A549 (cell line): ENCODE measurements around the gene JMJD6. TPM values are rescaled to one million over a fixed set of nuclear protein-coding genes. Genes with fewer than 3 reads are reported as not detected.
"Not testable (repeated sequence)": the region's sequence is repeated elsewhere in the genome, so short reads cannot be mapped to it uniquely, and the experiment has no call there.

Experiments used
- ATAC-seq, 2 experiments: fragments of 200-7000 bp in 1 of 2; fragments of >200 bp in 1 of 2; cut with Nextera tagmentation in 1 of 2; cut with Tn5 transposase in 1 of 2; 3 replicates each; pipeline versions ENCODE4 v1.8.0 to v1.9.1; 2018 to 2020; ENCODE audit warnings: mild to moderate bottlenecking in 1 of 2, moderate library complexity in 1 of 2
- CTCF ChIA-PET: fragments of 300-600 bp; sonication (Branson Sonifier 250); formaldehyde crosslinking; extraction: SDS; loops from one replicate; lab custom pipeline; 2021; ENCODE audit warnings: antibody characterized with exemption, inconsistent platforms; lab: Yijun Ruan, JAX
- POLR2A ChIA-PET: fragments of 350-600 bp; formaldehyde crosslinking; extraction: SDS; loops from one replicate; lab custom pipeline; 2021; ENCODE audit warnings: antibody characterized with exemption, inconsistent platforms; lab: Yijun Ruan, JAX
- DNase-seq, 2 experiments: peaks; one replicate each; pipeline versions ENCODE4 v3.0.0 to v3.0.0-alpha.2; 2011 to 2016; ENCODE audit warnings: low read depth in 1 of 2, low spot score in 1 of 2
- FAIRE-seq: peaks from 2 replicates; lab custom pipeline; 2011; peaks lifted over from hg19 to GRCh38; lab: Jason Lieb, UNC
- H3K27ac ChIP-seq, 2 experiments: fragments of >200 bp; sonication (Bioruptor Twin); formaldehyde crosslinking; 3 replicates each; pipeline ENCODE4 v1.5.1; 2016 to 2017
- H3K4me1 ChIP-seq: fragments of >200 bp; sonication (Bioruptor Twin); formaldehyde crosslinking; 3 replicates; pipeline ENCODE4 v1.6.1; 2016
- H3K4me2 ChIP-seq: fragments of >200 bp; sonication (Bioruptor Twin); formaldehyde crosslinking; 3 replicates; pipeline ENCODE4 v1.6.1; 2016
- H3K4me3 ChIP-seq: fragments of >200 bp; sonication (Bioruptor Twin); formaldehyde crosslinking; 3 replicates; pipeline ENCODE4 v1.5.1; 2016
- H3K9me3 ChIP-seq: fragments of >200 bp; sonication (Bioruptor Twin); formaldehyde crosslinking; 3 replicates; pipeline ENCODE4 v1.6.1; 2016
- ATOH8 ChIP-seq: fragments of 250-450 bp; sonication (Bioruptor Pico); IDR thresholded peaks from 2 replicates; pipeline ENCODE4 v1.5.0; 2020; ENCODE audit warnings: low read depth, mild to moderate bottlenecking, moderate library complexity
- BCL3 ChIP-seq: fragments of >200 bp; sonication (Bioruptor Twin); formaldehyde crosslinking; IDR thresholded peaks from 3 replicates; pipeline ENCODE4 v1.6.1; 2016
- BHLHE40 ChIP-seq: IDR thresholded peaks from 2 replicates; pipeline ENCODE4 v1.6.1; 2012; ENCODE audit warnings: low read depth, low read length, inconsistent platforms
- CEBPB ChIP-seq, 2 experiments: fragments of >200 bp in 1 of 2; sonication (Bioruptor Twin) in 1 of 2; formaldehyde crosslinking in 1 of 2; IDR thresholded peaks; 2 replicates each; pipeline ENCODE4 v1.6.1; 2012 to 2016
- CHD2 ChIP-seq: fragments of 150-350 bp; IDR thresholded peaks from 2 replicates; pipeline ENCODE4 v1.6.1; 2014; ENCODE audit warnings: low read length; ENCODE audit not compliant: partially characterized antibody
- EHF ChIP-seq: fragments of 250-450 bp; sonication (Bioruptor Pico); IDR thresholded peaks from 2 replicates; pipeline ENCODE4 v1.5.0; 2020; ENCODE audit warnings: mild to moderate bottlenecking
- EHMT2 ChIP-seq: fragments of 200-600 bp; sonication (generic); IDR thresholded peaks from 2 replicates; pipeline ENCODE4 v1.6.1; 2016; ENCODE audit warnings: antibody characterized with exemption, low read depth, mild to moderate bottlenecking, moderate library complexity
- ELK1 ChIP-seq: fragments of 150-350 bp; IDR thresholded peaks from 2 replicates; pipeline ENCODE4 v1.6.1; 2014; ENCODE audit warnings: low read depth, mild to moderate bottlenecking, low read length
- EP300 ChIP-seq, 2 experiments: fragments of >200 bp; sonication (Bioruptor Twin); formaldehyde crosslinking; IDR thresholded peaks; 2 replicates in 1 of 2; 3 replicates in 1 of 2; pipeline ENCODE4 v1.6.1; 2016 to 2017
- ESRRA ChIP-seq: fragments of 150-350 bp; IDR thresholded peaks from 2 replicates; pipeline ENCODE4 v1.6.1; 2014; ENCODE audit warnings: mild to moderate bottlenecking, low read length, borderline replicate concordance
- HES2 ChIP-seq: fragments of >200 bp; sonication (Bioruptor Twin); formaldehyde crosslinking; IDR thresholded peaks from 2 replicates; pipeline ENCODE4 v1.6.1; 2016
- HEYL ChIP-seq: fragments of 250-450 bp; sonication (Bioruptor Pico); IDR thresholded peaks from 2 replicates; pipeline ENCODE4 v1.8.0; 2021; ENCODE audit warnings: mild to moderate bottlenecking, moderate library complexity
- HOXA7 ChIP-seq: fragments of 250-450 bp; sonication (Bioruptor Pico); IDR thresholded peaks from 2 replicates; pipeline ENCODE4 v1.5.0; 2020; ENCODE audit warnings: mild to moderate bottlenecking, moderate library complexity
- HOXB13 ChIP-seq: fragments of 250-450 bp; sonication (Bioruptor Pico); IDR thresholded peaks from 2 replicates; pipeline ENCODE4 v1.5.0; 2020; ENCODE audit warnings: low read depth, mild to moderate bottlenecking, moderate library complexity
- JUN ChIP-seq, 2 experiments: fragments of >200 bp; sonication (Bioruptor Twin); formaldehyde crosslinking; IDR thresholded peaks; 2 replicates in 1 of 2; 3 replicates in 1 of 2; pipeline ENCODE4 v1.6.1; 2016 to 2017
- MAFK ChIP-seq: fragments of 450-650 bp; IDR thresholded peaks from 2 replicates; pipeline ENCODE4 v1.6.1; 2014; ENCODE audit not compliant: partially characterized antibody
- NFE2L2 ChIP-seq: fragments of 150-350 bp; conservative IDR thresholded peaks from 2 replicates; pipeline ENCODE4 v1.6.1; 2014; ENCODE audit warnings: low read length
- NR3C1 ChIP-seq: fragments of >200 bp; sonication (Bioruptor Twin); formaldehyde crosslinking; IDR thresholded peaks from 3 replicates; pipeline ENCODE4 v1.6.1; 2017
- PHF8 ChIP-seq: fragments of 200-600 bp; sonication (generic); IDR thresholded peaks from 2 replicates; pipeline ENCODE4 v1.6.1; 2016; ENCODE audit warnings: low read depth, mild to moderate bottlenecking, antibody characterized with exemption, moderate library complexity, borderline replicate concordance
- RAD21 ChIP-seq, 2 experiments: fragments of >200 bp in 1 of 2; sonication (Bioruptor Twin) in 1 of 2; formaldehyde crosslinking in 1 of 2; IDR thresholded peaks in 1 of 2; conservative IDR thresholded peaks in 1 of 2; 2 replicates in 1 of 2; 3 replicates in 1 of 2; pipeline ENCODE4 v1.6.1; 2012 to 2018; ENCODE audit warnings: inconsistent platforms in 1 of 2
- RARB ChIP-seq: fragments of 250-450 bp; sonication (Bioruptor Pico); IDR thresholded peaks from 2 replicates; pipeline ENCODE4 v1.8.0; 2021; ENCODE audit warnings: mild to moderate bottlenecking, moderate library complexity
- RCOR1 ChIP-seq: fragments of 150-350 bp; IDR thresholded peaks from 2 replicates; pipeline ENCODE4 v1.6.1; 2014; ENCODE audit warnings: antibody characterized with exemption, low read length, low read depth
- RNF2 ChIP-seq: fragments of 200-600 bp; sonication (generic); IDR thresholded peaks from 2 replicates; pipeline ENCODE4 v1.6.1; 2016; ENCODE audit warnings: low read depth, mild to moderate bottlenecking, antibody characterized with exemption, moderate library complexity, borderline replicate concordance
- TFCP2L1 ChIP-seq: fragments of 250-450 bp; sonication (Bioruptor Pico); IDR thresholded peaks from 2 replicates; pipeline ENCODE4 v1.5.0; 2021; ENCODE audit warnings: mild to moderate bottlenecking
- USF2 ChIP-seq: fragments of 450-650 bp; IDR thresholded peaks from 2 replicates; pipeline ENCODE4 v1.6.1; 2014; ENCODE audit warnings: antibody characterized with exemption
- ZNF302 ChIP-seq: fragments of 250-450 bp; sonication (Bioruptor Pico); IDR thresholded peaks from 2 replicates; pipeline ENCODE4 v1.9.0; 2021; ENCODE audit warnings: inconsistent platforms, mild to moderate bottlenecking, moderate library complexity
- ZSCAN20 ChIP-seq: fragments of 250-450 bp; sonication (Bioruptor Pico); IDR thresholded peaks from 2 replicates; pipeline ENCODE4 v1.8.0; 2022; ENCODE audit warnings: mild to moderate bottlenecking, moderate library complexity
- WGBS: methylation state at CpG from one replicate; pipeline ENCODE4 v1.1.6; 2017; ENCODE audit errors: missing lambda C conversion rate; 5-methylcytosine and 5-hydroxymethylcytosine counted together
- polyA plus RNA-seq, 4 experiments: library from polyadenylated mRNA; depleted of rRNA in 3 of 4; stranded (reverse); fragments of >200 nt; fragmentation: RNase III in 1 of 4; extraction: RNeasy Plus Mini Kit Qiagen cat#74134 plus additional on column Dnase treatment in 1 of 4; gene quantifications; 2 replicates in 3 of 4; 3 replicates in 1 of 4; pipeline ENCODE4 v1.2.3, GENCODE V29; 2011 to 2017

JMJD6 gene
- polyA plus RNA-seq, 2 of the 4 experiments (the other 2 are of a cell fraction) = 17.5 to 53.3 TPM

- Histone ChIP-seq H3K4me2 (no peak overlapping the region), H3K27ac (no peak overlapping the region), H3K9me3 (no peaks in the 10 kb centered on the region), H3K4me3 (no peak overlapping the region), H3K4me1 (peaks cover 10% of the 10 kb centered on the region; the same call in 1 of the 3 replicates)
- ATAC-seq (no peak), DNase-seq (no peak), FAIRE-seq (peak; percentile 7)
- CTCF ChIA-PET = interaction anchor here (0.7 to 2.8 kb wide), 5 partner anchors 10 to 326 kb away, joined by 3 to 9 read pairs (median 3); no protein-coding TSS in a partner anchor
- WGBS = 83% methylated on average over 5 of the region's 5 CpGs
- TF ChIP-seq ZNF302 (CRISPR knock-in tag) (no peak), MAFK (no peak), RARB (CRISPR knock-in tag) (no peak), EHF (no peak), USF2 (no peak), HOXB13 (CRISPR knock-in tag) (no peak), CHD2 (no peak), ELK1 (no peak), JUN (IDR thresholded peaks at IDR 0.05) (no peak), HEYL (CRISPR knock-in tag) (no peak), HES2 (no peak), EP300 (IDR thresholded peaks at IDR 0.05) (no peak), NR3C1 (no peak), EHMT2 (no peak), RNF2 (no peak), PHF8 (no peak), ZSCAN20 (CRISPR knock-in tag) (no peak)
- TF ChIP-seq, all 56 proteins: peak for 0
- POLR2A ChIA-PET = no interaction called here
Observed at GRCh38 chr17:76740329-76741118, 14.1 kb upstream of the JMJD6 start.

GRCh38 chr17:76739568-76740115 lies 13.2 kb upstream of the JMJD6 start:
- H3K27ac ChIP-seq, DNase-seq, POLR2A ChIA-PET, FAIRE-seq, H3K4me3 ChIP-seq, ATAC-seq, H3K9me3 ChIP-seq: not testable (repeated sequence)
- CTCF ChIA-PET = interaction anchor here (0.7 to 2.8 kb wide), 8 partner anchors 11 to 327 kb away, joined by 3 to 9 read pairs (median 4); partner anchors contain the start of genes METTL23 and MGAT5B
- 89% methylated on average over 17 of the region's 17 CpGs for WGBS
- Histone ChIP-seq H3K4me2 (peak overlapping the region; percentile 90; the same call in 2 of the 3 replicates), H3K4me1 (peaks cover 13% of the 10 kb centered on the region; the same call in 1 of the 3 replicates)

- Histone ChIP-seq H3K27ac (peak overlapping the region; percentile 90 to 97), H3K9me3 (no peaks in the 10 kb centered on the region), H3K4me3 (peak overlapping the region; percentile 95), H3K4me1 (peaks cover 25% of the 10 kb centered on the region)
- ATAC-seq = no peak
- FAIRE-seq = no peak
- POLR2A ChIA-PET = interaction anchor here (1.0 to 1.1 kb wide), 4 partner anchors 11 to 181 kb away, joined by 3 to 8 read pairs (median 4); partner anchors contain the start of genes JMJD6 and METTL23
- 3% methylated on average over 7 of the region's 7 CpGs for WGBS
- TF ChIP-seq RAD21 (conservative IDR thresholded peaks at IDR 0.05 in 1 of 2, IDR thresholded peaks at IDR 0.05 in 1 of 2) = no peak
- no peak for TF ChIP-seq JUN (IDR thresholded peaks at IDR 0.05)
- no peak for TF ChIP-seq NFE2L2
- TF ChIP-seq USF2 = no peak
- TF ChIP-seq RNF2 = no peak
- no peak for TF ChIP-seq ESRRA
- TF ChIP-seq BHLHE40 = no peak
- TF ChIP-seq BCL3 = no peak
- no peak for TF ChIP-seq ATOH8
- TF ChIP-seq RCOR1 = no peak
- TF ChIP-seq ZSCAN20 (CRISPR knock-in tag) = no peak
- TF ChIP-seq CEBPB (IDR thresholded peaks at IDR 0.05) = no peak
- no peak for TF ChIP-seq TFCP2L1 (CRISPR knock-in tag)
- TF ChIP-seq HOXA7 = no peak
- TF ChIP-seq, all 56 proteins: peak for 0
- CTCF ChIA-PET = interaction anchor here (1.2 to 2.8 kb wide), 6 partner anchors 11 to 349 kb away, joined by 3 to 9 read pairs (median 5); partner anchors contain the start of genes METTL23 and MGAT5B
- peak overlapping the region; percentile 90 for H3K4me2 ChIP-seq
- no peak for DNase-seq
Observed at GRCh38 chr17:76738468-76738850, 12.1 kb upstream of the JMJD6 start.
